ENCODE results near the gene NAA38.

NAA38 gene

DNA sequence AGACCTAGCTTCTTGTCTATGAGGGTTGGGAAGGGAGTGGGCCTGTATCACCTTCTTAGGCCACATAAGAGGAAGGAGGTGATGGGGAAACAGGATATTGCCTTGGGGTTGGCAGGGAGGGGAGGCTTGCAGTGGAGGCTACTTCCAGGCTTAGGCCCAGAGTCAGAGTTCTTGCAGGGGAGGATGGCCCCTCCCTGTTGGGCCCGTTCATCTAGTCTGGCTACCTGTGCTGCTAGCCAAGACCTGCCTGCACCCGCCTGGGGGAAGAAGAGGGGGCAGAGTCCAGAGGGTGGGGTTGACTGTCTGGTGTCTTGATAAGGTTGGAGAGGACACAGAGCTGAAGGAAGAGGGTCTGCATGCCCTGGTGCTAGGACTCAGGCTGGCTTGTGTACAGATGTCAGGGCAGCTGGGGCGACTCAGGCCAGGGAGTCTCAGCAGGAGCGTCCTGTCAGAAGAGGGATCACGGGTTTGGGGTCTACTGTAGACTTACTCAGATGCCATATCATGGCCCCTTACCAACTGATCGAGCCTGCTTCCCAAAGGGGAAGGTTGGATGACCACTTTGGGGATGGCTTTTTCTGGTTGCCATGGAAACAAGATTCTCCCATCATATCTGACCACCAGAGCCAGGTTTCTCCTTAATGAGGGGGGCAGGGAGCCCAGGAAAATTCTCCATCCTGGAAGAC lies 18.0 kb downstream of the NAA38 start:
- DNase-seq = no peak

DNA sequence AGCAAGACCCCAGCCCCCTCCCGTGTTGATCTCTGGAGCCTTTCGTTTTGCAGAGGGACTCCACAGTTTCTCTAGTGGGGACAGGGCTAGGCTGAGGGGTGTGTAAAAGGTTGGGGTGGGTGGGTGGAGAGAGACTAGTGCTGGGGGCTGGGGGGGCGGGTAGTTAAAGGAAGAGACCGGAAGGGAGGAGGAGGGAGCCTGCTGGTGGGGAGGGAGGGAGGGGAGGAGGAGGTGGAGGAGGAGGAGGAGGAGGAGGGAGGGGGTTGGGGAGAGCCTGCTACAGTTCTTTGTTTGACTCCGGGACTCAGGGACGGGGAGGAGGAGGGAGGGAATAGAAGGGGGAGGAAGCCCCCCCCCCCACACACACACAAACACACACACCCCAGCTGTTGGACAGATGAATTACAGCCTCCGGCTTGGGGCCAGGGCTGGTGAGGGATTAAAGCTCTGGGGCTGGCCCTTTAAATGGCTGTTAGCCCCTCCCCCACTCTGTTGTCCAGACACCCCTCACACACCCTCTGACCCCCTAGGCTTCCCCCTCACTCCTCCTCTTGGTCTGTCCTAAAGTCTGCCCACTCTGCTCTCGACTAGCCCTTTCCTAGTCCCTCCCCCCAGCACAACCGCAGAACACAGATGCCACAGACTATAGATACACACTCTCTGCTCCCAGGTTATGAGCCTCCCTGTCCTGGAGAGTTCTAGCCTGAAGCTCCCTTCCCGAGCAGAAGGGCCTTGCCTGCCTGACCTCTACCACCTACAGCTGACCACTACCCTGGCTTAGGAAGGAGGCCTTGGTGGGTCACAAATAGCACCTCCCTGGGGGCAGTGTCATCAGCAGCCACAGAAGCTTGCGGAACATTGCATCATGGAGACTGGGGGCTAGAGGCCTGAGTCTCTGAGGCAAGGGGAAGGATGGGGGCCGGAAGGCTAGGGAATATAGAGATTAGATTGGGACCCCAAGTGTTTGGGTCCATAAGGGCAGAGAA lies 19.0 kb downstream of the NAA38 start:
- DNase-seq = no peak

DNA sequence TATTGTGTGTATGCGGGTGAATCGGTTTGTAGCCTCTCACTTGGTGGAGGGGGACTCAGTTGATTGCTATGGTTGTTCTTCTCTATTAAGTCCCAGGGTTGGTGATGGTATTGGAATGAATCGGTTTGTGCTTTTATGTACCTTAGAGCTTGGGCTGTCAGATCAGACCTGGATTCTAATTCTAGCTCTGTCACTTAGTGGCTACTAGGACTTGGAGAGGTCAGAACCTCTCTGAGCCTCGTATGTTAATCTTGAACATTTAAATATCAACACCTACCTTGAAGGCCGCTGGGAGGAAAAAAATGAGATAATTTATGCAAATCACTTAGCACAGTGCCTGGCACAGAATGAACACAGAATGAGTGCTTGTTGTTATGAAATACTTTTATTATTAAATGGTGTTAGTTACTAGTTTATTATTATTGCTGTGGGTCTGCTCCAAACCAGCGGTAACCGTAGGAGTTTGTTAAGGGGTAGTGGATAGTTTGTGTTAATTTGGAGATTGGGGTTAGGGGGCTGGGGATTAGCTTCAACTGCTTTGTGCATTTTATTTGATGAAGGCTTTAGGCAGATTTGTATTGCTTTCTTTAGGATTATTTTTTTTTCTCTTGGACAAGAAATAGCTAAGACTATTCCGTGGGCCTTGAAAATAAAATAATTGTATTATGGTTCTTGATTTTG lies 19.8 kb downstream of the NAA38 start:
- DNase-seq = no peak

DNA sequence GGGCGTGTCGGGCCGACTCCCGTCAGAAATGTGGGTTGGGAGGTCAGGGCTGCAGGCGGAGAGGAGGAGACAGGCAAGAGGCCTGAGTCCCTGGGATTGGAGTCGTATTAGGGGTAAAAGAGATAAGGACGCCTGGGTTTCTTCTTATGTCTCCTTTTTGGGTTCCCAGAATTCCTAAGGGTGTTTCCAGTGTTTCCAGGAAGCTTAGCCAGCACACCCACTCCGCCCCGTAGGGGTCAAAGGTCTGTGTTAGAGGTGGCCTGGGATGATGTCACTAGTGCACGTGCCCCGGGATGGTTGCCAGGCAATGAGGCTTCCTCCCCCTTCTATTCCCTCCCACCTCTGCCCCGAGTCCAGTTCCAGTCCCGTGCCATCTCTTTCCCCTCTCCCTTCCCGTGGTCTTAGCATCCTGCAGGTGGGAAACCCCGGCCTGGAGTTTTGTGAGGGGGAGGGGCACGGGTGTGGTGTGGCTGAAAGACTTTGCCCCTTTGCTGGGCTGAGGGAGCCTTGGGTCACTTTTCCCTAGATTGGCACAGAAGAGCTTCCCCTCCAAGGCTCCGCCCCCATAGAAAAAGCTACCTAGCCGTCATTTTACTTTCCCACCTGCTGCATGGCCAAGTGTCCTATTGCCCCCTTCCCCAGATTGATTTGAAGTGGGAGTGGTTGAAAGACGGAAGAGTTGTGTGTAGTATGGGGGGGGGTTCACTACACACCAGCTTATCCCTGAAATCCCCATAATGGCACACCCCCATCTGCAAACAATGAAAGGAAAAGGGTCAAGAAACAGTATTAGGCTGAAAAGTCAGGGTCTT lies 20.6 kb downstream of the NAA38 start:
- peak; percentile 69 for DNase-seq

DNA sequence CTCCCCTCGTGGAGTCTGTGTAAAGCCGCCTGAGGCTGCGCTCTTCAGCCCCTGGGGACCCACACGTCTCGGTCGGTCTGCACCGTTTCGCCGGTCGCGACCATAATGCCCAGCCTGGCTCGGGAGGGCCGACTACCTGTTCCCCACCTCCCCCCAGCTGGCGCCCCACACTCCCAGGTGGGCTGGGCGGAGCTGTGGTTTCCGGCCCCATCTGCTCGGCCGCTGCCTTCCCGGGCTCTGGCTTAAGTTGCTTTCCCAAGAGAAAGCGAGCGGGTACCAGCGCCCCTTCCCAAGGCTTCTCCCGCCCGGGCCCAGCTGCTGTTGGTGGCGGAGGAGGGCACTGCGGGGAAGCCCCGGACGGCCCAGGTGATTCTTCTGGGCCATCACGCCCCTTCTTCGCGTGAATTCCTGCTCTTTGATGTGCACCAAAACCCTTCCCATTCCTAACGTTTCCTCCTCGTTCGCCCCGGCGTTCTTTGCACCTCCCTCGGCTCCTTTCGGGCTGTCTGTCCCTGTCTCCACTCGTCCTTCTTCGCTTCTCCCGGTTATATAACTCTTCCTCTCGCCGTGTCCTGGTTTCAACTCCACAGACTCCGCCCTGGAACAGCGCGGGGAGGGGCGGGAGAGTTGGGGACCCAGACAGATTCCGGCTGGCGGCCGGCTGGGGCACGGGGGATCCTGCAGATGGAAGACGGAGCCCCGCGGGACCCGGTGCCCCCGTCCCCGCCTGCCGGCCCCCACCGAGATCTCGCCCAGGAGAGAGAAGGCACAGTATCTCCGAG lies 21.4 kb downstream of the NAA38 start:
- no peak for DNase-seq

DNA sequence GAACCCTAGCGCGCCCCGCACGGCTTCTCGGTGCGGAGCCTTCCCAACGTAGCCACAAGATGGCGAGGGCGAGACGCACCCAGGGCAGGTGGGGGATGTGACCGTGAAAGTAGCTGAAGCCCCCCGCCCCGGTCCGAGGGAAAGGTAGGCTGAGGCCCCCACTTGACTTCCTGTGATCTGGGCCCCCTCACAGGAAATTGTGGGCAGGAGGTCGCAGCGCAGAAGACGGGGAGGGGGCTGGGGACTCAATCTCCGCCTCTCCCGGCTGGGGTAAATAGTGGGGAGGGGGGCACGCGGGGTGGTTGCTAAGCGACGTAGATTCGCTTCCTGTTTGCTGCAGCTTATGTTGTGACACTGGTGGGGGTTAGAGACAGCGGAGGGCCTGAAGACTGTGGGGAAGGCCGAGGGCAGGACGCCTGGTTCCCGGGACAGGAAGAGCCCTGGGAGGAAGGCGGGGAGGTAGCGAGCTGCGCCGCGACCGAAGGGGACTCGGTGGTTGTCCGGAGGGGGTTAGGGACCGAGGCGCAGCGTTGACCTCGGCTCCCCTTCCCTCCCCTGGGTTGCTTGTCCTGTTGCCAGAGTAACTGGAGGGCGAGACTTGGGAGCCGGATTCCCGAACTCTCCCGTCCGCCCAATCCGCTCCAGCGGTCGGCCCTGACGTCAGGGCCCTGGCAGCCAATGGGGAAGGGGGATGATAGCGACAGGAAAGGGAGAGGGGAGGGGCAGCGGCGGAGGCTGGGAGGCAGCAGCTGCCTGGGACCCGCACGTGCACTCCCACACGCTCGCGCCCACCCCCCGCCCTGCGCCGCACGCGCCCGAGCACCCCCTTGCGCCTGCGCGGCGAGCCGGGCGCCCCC lies 22.2 kb downstream of the NAA38 start:
- DNase-seq = peak; percentile 82

DNA sequence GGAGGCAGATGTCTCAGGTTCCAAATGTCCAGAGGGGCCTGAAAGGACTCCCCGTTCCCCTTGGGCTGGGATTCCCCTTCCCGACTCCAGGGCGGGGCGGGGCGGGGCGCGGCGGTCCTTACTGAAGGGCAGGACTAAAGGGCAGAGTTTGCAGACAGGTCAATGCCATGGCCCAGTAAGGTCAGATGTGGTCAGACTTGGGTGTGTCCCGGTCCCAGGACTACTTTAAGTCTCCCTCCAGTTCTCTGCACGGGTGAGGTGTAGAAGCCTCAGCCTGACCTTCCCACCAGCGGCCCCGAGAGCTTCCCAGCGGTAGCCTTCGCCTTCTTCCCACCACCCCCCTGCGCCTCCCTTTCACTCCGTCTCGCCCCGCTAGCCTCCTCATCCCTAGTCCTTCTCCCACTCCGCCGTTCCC lies 22.8 kb downstream of the NAA38 start:
- DNase-seq = no peak

DNA sequence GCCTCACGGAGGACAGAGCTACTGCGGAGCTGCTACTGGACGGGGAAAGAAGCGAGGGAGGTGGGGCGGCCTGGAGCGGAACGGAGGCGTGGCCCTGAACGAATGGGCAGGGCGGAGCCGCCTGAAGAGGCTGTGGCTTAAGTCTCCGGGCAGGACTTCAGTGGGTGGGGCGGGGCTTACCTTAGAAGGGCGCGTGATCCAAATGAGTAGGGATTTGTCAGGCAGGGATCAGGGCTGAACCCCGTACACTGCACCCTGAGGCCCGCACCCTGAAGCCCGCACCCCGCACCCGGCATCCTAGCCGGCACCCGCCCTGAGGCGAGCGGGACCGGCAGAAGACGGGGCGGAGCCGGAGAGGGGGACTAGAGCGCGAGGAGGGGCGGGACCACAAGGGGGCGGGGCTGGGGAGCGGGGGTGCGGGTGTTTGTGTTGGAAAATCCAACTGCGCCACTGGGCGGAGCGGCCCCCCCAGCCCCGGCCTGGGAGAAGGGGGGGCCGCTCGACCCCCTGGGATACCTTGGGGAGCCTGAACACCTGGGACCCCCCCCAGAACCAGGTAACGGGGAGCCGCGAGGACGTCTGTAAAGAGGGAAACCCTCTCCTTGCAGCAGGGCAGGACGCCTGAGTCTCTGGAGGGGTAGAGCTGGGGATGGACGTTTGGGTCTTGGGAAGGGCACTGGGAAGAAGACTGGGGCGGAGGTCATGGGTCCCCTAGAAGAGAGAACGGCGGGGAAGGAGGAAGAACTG lies 23.4 kb downstream of the NAA38 start, which contains the start of gene KDM6B:
Gene KDM6B (plus strand): TSS at position 423 of the 747 bp plus-strand sequence. CDS start 11,338 bp downstream, outside the sequence.
- peak; percentile 62 for DNase-seq

DNA sequence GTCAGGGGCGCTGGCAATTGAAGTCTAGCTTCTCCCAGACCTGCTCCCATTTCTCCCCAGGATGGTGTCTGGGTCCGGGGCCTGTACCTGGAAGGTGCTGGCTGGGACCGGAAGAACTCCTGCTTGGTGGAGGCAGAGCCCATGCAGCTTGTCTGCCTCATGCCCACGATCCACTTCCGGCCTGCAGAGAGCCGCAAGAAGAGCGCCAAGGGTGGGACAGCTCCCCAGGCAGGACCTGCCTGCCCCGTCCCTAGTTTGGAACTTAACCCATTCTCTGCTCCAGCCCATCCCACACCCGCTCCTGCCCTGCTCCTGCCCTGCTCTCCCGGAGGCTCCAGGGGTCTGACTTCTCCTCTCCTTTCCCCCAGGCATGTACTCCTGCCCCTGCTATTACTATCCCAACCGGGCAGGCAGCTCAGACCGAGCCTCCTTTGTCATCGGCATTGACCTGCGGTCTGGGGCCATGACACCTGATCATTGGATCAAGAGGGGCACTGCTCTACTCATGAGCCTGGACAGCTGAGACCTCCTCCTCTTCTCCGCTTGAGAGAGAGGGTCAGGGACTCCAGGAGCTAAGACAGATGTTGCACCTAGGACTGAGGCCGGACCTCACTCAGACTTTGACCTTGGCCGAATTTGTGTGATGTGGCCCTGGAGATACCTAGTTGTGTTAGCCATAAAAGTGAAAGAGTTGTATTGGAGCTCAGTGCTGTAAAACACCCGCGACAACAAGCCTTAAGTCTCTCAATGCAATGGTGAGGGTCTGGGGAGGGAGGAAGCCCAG lies 24.2 kb downstream of the NAA38 start:
- no peak for DNase-seq

DNA sequence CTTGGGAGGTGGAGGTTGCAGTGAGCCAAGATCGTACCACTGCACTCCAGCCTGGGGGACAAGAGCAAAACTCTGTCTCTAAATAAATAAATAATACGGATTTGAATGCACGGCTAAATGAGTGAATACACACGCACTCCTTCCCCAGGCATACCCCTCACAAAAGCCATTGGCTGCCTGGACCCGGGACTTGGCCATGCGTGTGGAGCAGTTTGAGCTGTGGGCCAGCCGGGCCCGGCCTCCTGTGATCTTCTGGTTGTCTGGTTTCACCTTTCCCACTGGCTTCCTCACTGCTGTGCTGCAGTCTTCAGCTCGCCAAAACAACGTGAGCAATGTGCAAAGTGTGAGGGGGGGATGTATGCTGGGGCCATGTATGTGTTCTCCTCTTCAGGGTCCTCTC lies 24.9 kb downstream of the NAA38 start:
- DNase-seq = no peak

DNA sequence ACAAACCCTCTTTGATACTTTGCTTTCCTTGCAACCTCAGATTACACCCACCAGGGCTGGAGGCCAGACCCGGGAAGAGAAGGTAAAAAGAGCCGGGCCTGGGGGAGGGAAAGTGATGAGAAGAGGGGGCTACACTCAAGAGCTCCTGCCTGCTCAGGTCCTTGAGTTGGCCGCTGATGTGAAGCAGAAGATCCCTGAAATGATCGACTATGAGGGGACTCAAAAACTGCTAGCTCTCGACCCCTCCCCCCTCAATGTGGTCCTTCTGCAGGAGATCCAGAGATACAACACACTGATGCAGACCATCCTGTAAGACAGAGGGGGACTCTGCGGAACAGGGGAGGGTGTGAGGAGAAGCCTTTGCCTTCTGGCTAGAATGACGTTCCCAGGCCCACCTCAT lies 26.1 kb downstream of the NAA38 start:
- DNase-seq = no peak

DNA sequence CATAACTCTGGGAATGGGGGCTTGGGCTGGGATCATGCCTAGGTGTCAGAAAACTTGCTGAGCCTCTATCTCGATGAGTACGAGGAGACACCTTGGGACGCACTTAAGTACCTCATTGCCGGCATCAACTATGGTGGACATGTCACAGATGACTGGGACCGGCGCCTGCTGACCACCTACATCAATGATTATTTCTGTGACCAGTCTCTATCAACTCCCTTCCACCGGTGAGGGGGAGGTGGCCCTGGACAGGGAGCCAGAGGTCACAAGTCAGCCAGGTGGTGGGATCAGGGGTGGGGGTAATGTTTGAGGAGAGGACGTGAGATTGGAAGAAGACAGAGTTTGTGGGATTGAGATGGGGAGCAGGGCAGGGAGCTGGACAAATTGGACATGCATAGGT lies 26.7 kb downstream of the NAA38 start:
- no peak for DNase-seq

DNA sequence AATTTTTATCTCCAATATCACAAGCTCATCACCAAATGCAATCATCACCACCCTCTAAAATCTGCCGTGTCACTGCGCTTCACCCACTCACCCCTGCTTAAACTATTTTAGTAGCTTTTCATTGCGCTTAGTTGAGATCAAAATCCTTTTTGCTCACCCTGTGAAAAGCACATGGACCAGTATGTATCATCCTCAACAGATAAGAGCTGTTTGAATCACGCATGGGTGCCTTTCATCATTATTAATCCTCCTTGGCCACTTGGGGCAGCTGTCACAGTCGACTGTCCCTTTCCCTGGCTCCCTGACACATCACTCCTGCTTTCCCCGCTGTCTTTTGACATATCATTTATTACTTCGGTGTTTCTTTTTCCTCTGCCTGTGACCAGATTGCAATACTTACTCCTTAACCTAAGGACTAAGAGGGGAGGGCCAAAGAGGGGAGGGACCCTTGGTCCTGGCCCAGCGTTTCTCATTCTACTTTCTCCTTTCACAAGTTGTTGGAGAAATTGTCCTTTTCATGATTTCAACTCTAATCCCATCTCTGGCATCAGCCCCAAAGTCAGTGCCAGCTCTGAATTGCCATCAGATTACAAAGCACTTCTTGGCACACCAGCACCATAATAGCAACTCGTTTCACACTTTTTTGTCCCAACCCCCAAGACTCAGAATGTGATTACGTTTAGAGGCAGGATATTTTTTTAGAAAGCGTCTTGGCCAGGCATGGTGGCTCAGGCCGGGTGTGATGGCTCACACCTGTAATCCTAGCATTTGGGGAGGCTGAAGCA lies 32.0 kb downstream of the NAA38 start:
- DNase-seq = no peak

DNA sequence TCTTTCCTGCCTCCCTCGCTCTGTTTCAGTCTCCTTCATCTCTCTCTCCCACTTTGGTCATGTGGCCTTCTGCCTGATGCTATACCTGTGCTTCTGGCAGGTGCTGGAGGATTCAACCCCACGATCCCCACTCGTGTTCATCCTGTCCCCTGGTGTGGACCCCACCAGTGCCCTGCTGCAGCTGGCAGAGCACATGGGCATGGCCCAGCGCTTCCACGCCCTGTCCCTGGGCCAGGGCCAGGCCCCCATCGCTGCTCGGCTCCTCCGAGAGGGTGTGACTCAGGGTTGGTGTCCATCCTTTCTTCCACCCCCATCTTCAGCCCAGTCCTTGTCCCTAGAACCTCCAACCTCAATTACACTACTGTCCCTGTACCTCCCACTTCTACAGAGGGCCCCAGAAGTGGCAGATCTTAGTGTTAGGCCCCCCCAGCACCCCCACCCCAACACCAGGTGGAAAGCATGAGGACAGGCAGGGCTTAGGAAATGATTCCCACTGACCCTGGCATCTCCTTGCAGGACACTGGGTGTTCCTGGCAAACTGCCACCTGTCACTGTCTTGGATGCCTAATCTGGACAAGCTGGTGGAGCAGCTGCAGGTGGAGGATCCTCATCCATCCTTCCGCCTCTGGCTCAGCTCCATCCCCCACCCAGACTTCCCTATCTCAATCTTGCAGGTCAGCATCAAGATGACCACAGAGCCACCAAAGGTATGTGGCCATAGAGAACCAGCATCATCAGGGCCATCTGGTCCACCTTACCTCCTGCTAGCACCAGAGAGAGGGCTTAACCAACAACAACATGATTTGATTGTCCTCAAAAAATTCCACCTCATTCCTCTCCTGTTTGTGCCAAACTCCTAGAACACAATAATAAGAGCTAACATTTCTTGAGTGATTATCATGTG lies 33.1 kb downstream of the NAA38 start:
- DNase-seq = no peak

DNA sequence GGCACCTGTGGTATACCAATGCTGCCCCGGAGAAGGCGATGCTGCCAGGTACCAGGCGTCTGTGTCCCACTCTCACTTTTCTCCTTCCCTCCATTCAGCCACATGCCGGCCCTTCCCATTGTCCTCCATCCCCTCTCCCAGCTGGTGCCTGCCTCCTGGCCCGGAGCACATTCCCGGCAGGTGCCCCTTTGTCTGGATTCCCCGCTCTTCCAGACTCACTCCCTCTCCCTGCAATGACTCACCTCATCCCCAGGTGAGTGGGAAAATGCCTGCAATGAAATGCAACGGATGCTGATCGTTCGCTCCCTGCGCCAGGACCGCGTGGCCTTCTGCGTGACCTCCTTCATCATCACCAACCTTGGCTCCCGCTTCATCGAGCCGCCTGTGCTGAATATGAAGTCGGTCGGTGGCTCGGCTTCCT lies 33.8 kb downstream of the NAA38 start:
- DNase-seq = no peak

DNA sequence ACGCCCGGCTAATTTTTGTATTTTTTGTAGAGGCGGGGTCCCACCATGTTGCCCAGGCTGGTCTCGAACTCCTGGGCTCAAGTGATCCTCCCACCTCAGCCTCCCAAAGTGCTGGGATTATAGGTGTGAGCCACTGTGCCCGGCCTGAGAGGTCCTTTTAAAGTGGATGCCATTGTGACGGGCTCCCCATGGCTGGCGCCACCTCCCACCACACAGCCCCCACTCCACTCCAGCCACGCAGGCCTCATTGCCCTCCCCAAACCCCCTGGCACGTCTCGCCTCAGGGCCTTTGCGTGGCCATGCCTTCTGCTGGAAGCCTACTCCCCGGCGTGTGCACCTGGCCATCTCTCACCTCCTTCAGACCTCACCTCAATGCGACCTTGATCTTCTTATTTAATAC lies 35.2 kb downstream of the NAA38 start:
- DNase-seq = no peak

DNA sequence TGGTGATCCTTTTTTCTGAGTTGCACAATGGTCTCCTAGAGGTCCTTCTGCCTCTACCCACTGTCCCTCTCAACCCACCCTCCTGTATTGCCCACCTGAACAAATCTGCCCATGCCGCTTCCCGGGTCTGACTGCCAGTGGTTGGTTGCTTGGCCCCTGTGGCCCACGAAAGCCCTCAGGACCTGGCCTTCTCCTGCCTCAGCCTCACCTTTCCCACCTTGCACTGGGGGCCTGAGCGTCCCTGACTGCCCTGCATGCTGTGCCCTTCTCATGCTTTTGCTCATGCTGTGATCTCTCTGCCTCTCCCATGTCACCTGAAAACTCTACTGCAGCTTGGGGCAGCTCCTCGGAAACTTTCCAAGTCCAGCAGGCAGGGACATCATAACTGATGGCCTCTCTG lies 37.1 kb downstream of the NAA38 start:
- DNase-seq = no peak

Data from COR-L47 (cell line).